SK-N-SH treated with all-trans-retinoic acid at 6 μM for 48 hours (cell line): Measurements from ENCODE around the gene KRTAP10-7.

Source experiments
- ARNTL ChIP-seq: fragments of 450-650 bp; formaldehyde crosslinking; IDR thresholded peaks from 2 replicates; pipeline ENCODE4 v1.5.0; 2020; ENCODE audit warnings: low read depth, mild to moderate bottlenecking, moderate library complexity, borderline replicate concordance
- CREB5 ChIP-seq: fragments of 250-450 bp; sonication (Bioruptor Pico); IDR thresholded peaks from 2 replicates; pipeline ENCODE4 v1.5.1; 2020; ENCODE audit warnings: low read depth, mild to moderate bottlenecking, moderate library complexity
- CSDC2 ChIP-seq: fragments of 250-450 bp; sonication (Bioruptor Pico); IDR thresholded peaks from 2 replicates; pipeline ENCODE4 v1.5.0; 2020; ENCODE audit warnings: mild to moderate bottlenecking, moderate library complexity
- CSRNP3 ChIP-seq: fragments of 250-450 bp; sonication (Bioruptor Pico); IDR thresholded peaks from 2 replicates; pipeline ENCODE4 v1.5.1; 2021; ENCODE audit warnings: mild to moderate bottlenecking, moderate library complexity
- ESRRG ChIP-seq: fragments of 250-450 bp; sonication (Bioruptor Pico); IDR thresholded peaks from 2 replicates; pipeline ENCODE4 v1.6.1; 2021; ENCODE audit warnings: mild to moderate bottlenecking
- GLIS3 ChIP-seq: fragments of 250-450 bp; sonication (Bioruptor Pico); IDR thresholded peaks from 2 replicates; pipeline ENCODE4 v1.5.0; 2020; ENCODE audit warnings: mild to moderate bottlenecking, moderate library complexity
- ISL1 ChIP-seq: fragments of 250-450 bp; sonication (Bioruptor Pico); IDR thresholded peaks from 2 replicates; pipeline ENCODE4 v2.1.2; 2022; ENCODE audit warnings: mild to moderate bottlenecking, moderate library complexity
- RARB ChIP-seq: fragments of 250-450 bp; sonication (Bioruptor Pico); IDR thresholded peaks from 2 replicates; pipeline ENCODE4 v1.8.0; 2021; ENCODE audit warnings: mild to moderate bottlenecking, moderate library complexity
- SNAI2 ChIP-seq: fragments of 250-450 bp; sonication (Bioruptor Pico); IDR thresholded peaks from 2 replicates; pipeline ENCODE4 v1.5.0; 2020; ENCODE audit warnings: mild to moderate bottlenecking, moderate library complexity
- TCF4 ChIP-seq: fragments of 250-450 bp; sonication (Bioruptor Pico); IDR thresholded peaks from 2 replicates; pipeline ENCODE4 v1.8.0; 2021; ENCODE audit warnings: mild to moderate bottlenecking, moderate library complexity, borderline replicate concordance
- TSHZ2 ChIP-seq: fragments of 250-450 bp; sonication (Bioruptor Pico); IDR thresholded peaks from 2 replicates; pipeline ENCODE4 v1.5.0; 2020; ENCODE audit warnings: mild to moderate bottlenecking, moderate library complexity
- ZNF565 ChIP-seq: fragments of 450-650 bp; formaldehyde crosslinking; conservative IDR thresholded peaks from 2 replicates; pipeline ENCODE4 v1.5.0; 2020; ENCODE audit warnings: low read depth, mild to moderate bottlenecking, moderate library complexity
- ZNF70 ChIP-seq: fragments of 450-650 bp; formaldehyde crosslinking; IDR thresholded peaks from 2 replicates; pipeline ENCODE4 v1.5.0; 2020; ENCODE audit warnings: mild to moderate bottlenecking, moderate library complexity

- no peak for TF ChIP-seq ARNTL
- TF ChIP-seq RARB (CRISPR knock-in tag) = no peak
- TF ChIP-seq TSHZ2 (CRISPR knock-in tag) = no peak
- TF ChIP-seq GLIS3 (CRISPR knock-in tag) = no peak
- no peak for TF ChIP-seq ZNF70 (CRISPR knock-in tag)
- no peak for TF ChIP-seq ESRRG (CRISPR knock-in tag)
- TF ChIP-seq TCF4 (CRISPR knock-in tag) = no peak
- TF ChIP-seq CREB5 (CRISPR knock-in tag) = no peak
- no peak for TF ChIP-seq ZNF565 (CRISPR knock-in tag)
- TF ChIP-seq CSRNP3 (CRISPR knock-in tag) = no peak
- TF ChIP-seq CSDC2 (CRISPR knock-in tag) = no peak
- TF ChIP-seq ISL1 = no peak
- no peak for TF ChIP-seq SNAI2
Observed at GRCh38 chr21:44579833-44580144, 20.6 kb upstream of the KRTAP10-7 start.
